Measurements from ENCODE around the gene MAPKAP1.

The MAPKAP1 gene

DNA sequence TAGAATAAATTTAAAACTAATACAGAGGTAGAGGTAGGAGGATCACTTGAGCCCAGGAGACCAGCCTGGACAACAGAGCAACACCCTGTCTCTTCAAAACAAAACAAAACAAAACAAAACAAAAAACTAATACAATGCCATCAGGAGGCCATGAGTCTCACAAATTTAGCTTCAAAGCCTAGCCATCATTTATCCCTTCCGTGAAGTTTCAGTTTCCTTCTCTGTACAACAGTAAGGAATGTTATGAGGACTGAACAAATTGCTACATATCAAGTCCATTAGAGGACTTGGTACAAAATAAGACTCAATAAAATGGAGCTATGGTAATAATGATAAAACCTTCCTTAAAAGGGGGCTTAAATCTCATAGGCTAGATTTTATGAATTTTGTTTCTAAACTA lies 60.8 kb downstream of the MAPKAP1 start:
- in situ Hi-C loops (cut with MboI; ENCODE audit: low sequenced_read_pairs): no loop called here

DNA sequence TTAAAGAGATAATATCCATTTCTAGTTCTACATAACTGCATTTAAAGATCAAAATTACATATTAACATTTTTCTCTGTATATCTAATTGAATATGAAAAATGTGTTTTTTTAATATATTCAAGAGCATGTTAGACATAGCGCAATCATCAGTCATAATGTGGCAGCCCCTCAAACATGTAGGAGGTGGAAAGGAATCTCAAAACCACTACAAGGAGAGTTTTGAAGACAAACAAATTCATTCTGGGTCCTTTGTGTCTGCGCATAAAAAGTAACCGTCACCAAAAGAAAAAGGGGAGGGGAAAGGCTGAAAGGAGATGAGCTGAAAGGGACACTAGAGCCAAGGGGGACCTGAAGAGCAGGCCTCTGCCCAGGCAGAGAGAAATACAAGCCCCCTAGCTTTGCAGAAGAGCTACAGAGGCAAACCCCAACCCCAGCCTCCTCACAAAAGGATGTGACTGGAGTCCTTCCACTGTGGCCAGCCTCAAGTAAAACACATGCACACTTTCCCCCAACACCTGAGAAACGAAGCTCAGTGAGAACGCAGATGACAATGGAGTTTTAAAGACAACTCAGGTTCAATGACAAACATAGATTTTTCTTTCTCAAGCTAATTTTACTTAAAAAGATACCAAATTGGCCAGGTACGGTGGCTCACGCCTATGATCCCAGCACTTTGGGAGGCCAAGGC lies 62.0 kb downstream of the MAPKAP1 start:
- in situ Hi-C loops (cut with MboI; ENCODE audit: low sequenced_read_pairs): no loop called here

- in situ Hi-C loops (cut with MboI; ENCODE audit: low sequenced_read_pairs): no loop called here
Observed at GRCh38 chr9:125642311-125642710, 64.7 kb downstream of the MAPKAP1 start.

DNA sequence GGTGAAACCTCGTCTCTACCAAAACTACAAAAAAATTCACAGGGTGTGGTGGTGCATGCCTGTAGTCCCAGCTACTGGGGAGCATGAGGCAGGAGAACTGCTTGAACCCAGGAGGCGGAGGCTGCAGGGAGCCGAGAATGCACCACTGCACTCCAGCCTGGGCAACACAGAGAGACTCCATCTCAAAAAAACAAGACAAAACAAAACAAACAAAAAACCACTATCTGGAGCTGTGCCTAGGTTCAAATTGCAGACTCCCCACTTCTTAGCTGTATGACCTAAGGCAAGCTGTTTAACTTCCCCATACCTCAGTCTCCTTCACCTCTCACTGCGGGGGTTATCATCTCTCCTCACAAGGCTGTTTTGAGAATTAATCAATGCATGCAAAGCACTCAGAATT lies 68.0 kb downstream of the MAPKAP1 start:
- in situ Hi-C loops (cut with MboI; ENCODE audit: low sequenced_read_pairs): no loop called here

- in situ Hi-C loops (cut with MboI; ENCODE audit: low sequenced_read_pairs): no loop called here
Observed at GRCh38 chr9:125638239-125639045, 68.6 kb downstream of the MAPKAP1 start.

DNA sequence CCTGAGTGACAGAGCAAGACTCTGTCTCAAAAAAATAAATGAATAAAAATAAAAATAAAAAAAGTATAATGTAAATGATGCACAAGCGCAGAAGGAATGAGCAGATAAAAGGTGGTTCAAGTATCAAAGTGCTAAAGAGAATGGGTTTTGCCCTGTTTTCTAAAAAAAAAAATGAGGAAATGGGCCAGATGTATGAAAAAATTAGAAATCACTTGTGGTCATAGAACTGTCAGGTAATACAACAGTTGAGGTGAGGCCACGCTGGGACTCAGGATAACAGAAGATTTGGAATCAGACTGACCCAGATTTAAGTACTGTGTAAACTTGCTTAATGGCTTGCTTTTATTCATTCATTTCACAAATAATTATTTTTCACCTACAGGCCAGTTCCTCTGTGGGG lies 69.8 kb downstream of the MAPKAP1 start:
- in situ Hi-C loops (cut with MboI; ENCODE audit: low sequenced_read_pairs): no loop called here

- in situ Hi-C loops (cut with MboI; ENCODE audit: low sequenced_read_pairs): no loop called here
Observed at GRCh38 chr9:125635888-125636287, 71.1 kb downstream of the MAPKAP1 start.

- in situ Hi-C loops (cut with MboI; ENCODE audit: low sequenced_read_pairs): no loop called here
Observed at GRCh38 chr9:125634040-125634717, 72.8 kb downstream of the MAPKAP1 start.

GRCh38 chr9:125633116-125633745 lies 73.8 kb downstream of the MAPKAP1 start:
- in situ Hi-C loops (cut with MboI; ENCODE audit: low sequenced_read_pairs): no loop called here

- in situ Hi-C loops (cut with MboI; ENCODE audit: low sequenced_read_pairs): no loop called here
Observed at GRCh38 chr9:125632321-125633115, 74.5 kb downstream of the MAPKAP1 start.

- in situ Hi-C loops (cut with MboI; ENCODE audit: low sequenced_read_pairs): no loop called here
Observed at GRCh38 chr9:125631391-125632085, 75.5 kb downstream of the MAPKAP1 start.

DNA sequence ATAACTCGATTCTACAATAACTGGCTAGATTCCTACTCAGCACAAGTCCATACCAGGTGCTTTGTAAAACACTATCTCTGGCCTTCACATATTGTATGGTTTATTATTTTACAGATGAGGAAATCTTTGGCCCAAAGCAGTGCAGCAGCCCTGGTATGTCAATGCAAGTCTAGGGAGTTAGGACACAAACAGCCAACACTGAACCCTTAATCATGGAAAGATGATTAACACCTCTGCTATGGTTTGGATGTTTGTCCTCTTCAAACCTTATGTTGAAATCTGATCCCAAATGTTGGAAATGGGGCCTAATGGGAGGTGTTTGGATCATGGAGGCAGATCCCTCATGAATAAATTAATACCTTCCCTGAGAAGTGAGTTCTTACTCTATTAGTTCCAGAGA lies 76.6 kb downstream of the MAPKAP1 start:
- in situ Hi-C loops (cut with MboI; ENCODE audit: low sequenced_read_pairs): no loop called here

- in situ Hi-C loops (cut with MboI; ENCODE audit: low sequenced_read_pairs): no loop called here
Observed at GRCh38 chr9:125629446-125629845, 77.6 kb downstream of the MAPKAP1 start.

DNA sequence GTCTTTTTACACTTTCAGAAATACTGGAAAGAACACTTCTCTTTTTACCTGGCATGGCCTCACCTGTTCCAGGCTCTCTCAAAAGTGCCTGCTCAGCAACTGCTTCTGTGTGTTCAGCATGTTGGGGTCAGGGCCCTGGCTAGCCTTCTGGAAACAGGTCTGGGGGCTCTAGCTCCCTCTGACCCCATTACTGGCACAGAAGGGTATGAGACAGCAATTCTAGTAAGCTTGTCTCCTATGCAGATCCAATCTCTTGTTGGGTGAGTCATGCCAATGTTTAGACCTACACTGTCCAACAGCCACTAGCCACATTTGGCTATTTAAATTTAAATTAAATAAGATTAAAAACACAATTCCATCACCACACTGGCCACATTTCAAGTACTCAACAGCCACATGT lies 80.8 kb downstream of the MAPKAP1 start:
- in situ Hi-C loops (cut with MboI; ENCODE audit: low sequenced_read_pairs): no loop called here

- in situ Hi-C loops (cut with MboI; ENCODE audit: low sequenced_read_pairs): no loop called here
Observed at GRCh38 chr9:125621170-125621569, 85.8 kb downstream of the MAPKAP1 start.

GRCh38 chr9:125620216-125620615 lies 86.8 kb downstream of the MAPKAP1 start:
- in situ Hi-C loops (cut with MboI; ENCODE audit: low sequenced_read_pairs): no loop called here

- in situ Hi-C loops (cut with MboI; ENCODE audit: low sequenced_read_pairs): no loop called here
Observed at GRCh38 chr9:125617087-125617486, 89.9 kb downstream of the MAPKAP1 start.

- in situ Hi-C loops (cut with MboI; ENCODE audit: low sequenced_read_pairs): no loop called here
Observed at GRCh38 chr9:125613141-125613540, 93.9 kb downstream of the MAPKAP1 start.

DNA sequence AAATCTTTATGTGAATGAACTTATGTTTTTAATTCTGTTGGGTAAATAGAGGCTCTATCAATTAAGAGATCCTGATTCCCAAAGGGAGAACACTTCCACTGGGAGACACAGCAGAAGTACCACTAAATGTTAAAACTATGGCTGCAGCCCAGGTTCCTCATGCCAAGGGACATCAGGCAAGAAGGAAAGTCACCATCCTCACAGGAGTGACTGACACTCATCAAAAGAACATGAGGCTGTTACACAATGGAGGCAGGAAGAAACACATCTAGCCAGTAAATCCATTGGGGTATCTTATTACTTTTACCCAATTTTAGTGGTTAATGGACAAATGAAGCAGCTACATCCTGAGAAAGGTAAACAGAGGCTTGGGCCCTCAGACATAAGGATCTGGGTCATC lies 94.4 kb downstream of the MAPKAP1 start:
- in situ Hi-C loops (cut with MboI; ENCODE audit: low sequenced_read_pairs): no loop called here

All from HL-60/S4 treated with retinoic acid at 250 ng/mL for 4 days and 3 days (cell line).